Activated CD4-positive, alpha-beta T cell treated with anti-CD3 and anti-CD28 coated beads, Interleukin-2, amount 50 U/mL, for 24 hours (primary cell): Measurements from ENCODE around the gene PDK2.
A peak's percentile ranks its signal among the peaks of the same experiment; 100 is the strongest.

ENCODE experiments used
- DNase-seq, 2 donors: peaks; one replicate each; pipeline ENCODE4 v3.0.0-alpha.2; 2020; ENCODE audit warnings: low read depth in 1 of 2, low spot score in 1 of 2

Gene PDK2

GRCh38 chr17:50149091-50149416 lies 53.9 kb downstream of the PDK2 start:
- no peak for DNase-seq

GRCh38 chr17:50149417-50150353 lies 54.5 kb downstream of the PDK2 start:
- no peak for DNase-seq

- DNase-seq = no peak
Measured at GRCh38 chr17:50150354-50151040, 55.3 kb downstream of the PDK2 start, which contains the start of gene PPP1R9B. Gene PPP1R9B (minus strand): TSS chr17:50150677. CDS start chr17:50150513, 164 bp downstream.

- peak; percentile 67 to 80 for DNase-seq
Measured at GRCh38 chr17:50151041-50151936, 56.1 kb downstream of the PDK2 start.

GRCh38 chr17:50151937-50152547 lies 56.9 kb downstream of the PDK2 start:
- DNase-seq = no peak

- DNase-seq = no peak
Measured at GRCh38 chr17:50152736-50153135, 57.6 kb downstream of the PDK2 start.

GRCh38 chr17:50153650-50154575 lies 58.8 kb downstream of the PDK2 start:
- DNase-seq = no peak

- DNase-seq = no peak
Measured at GRCh38 chr17:50154604-50155003, 59.5 kb downstream of the PDK2 start.

- no peak for DNase-seq
Measured at GRCh38 chr17:50155115-50155819, 60.1 kb downstream of the PDK2 start.

GRCh38 chr17:50157891-50158290 lies 62.7 kb downstream of the PDK2 start:
- no peak for DNase-seq

GRCh38 chr17:50161023-50161910 lies 66.1 kb downstream of the PDK2 start:
- DNase-seq = peak; percentile 94
